HepG2 (cell line): ENCODE results near the gene PPP1R1B. TPM values are rescaled to one million over a fixed set of nuclear protein-coding genes. Genes with fewer than 3 reads are reported as not detected.

ENCODE experiments used
- ARHGAP35 ChIP-seq: sonication (generic); formaldehyde crosslinking; IDR thresholded peaks from 2 replicates; pipeline ENCODE4 v1.9.0; 2022; ENCODE audit warnings: mild to moderate bottlenecking, inconsistent platforms, moderate library complexity, missing genetic modification reagents, borderline replicate concordance
- CAMTA2 ChIP-seq: sonication (generic); formaldehyde crosslinking; IDR thresholded peaks from 2 replicates; pipeline ENCODE4 v1.4.0; 2020; ENCODE audit warnings: mild to moderate bottlenecking, missing genetic modification reagents, borderline replicate concordance
- FOXA3 ChIP-seq: IDR thresholded peaks from 2 replicates; pipeline ENCODE4 v1.6.1; 2016; ENCODE audit warnings: missing genetic modification reagents, missing compliant biosample characterization
- JDP2 ChIP-seq: sonication (generic); formaldehyde crosslinking; IDR thresholded peaks from 2 replicates; pipeline ENCODE4 v1.8.1; 2022; ENCODE audit warnings: missing genetic modification reagents, borderline replicate concordance
- MAZ ChIP-seq, 2 experiments: sonication (generic) in 1 of 2; formaldehyde crosslinking in 1 of 2; IDR thresholded peaks; 2 replicates each; pipeline versions ENCODE4 v1.5.0 to v1.6.1; 2012 to 2020; ENCODE audit warnings: low read depth in 2 of 2, mild to moderate bottlenecking in 2 of 2, borderline replicate concordance in 1 of 2, improper control_type of control experiment in 1 of 2, low read length in 1 of 2, missing genetic modification reagents in 1 of 2, moderate library complexity in 1 of 2
- NFE2L1 ChIP-seq: sonication (generic); formaldehyde crosslinking; IDR thresholded peaks from 2 replicates; pipeline ENCODE4 v1.4.0; 2020; ENCODE audit warnings: missing genetic modification reagents, mild to moderate bottlenecking, borderline replicate concordance
- NFKBIZ ChIP-seq: IDR thresholded peaks from 2 replicates; pipeline ENCODE4 v1.6.1; 2018; ENCODE audit warnings: missing genetic modification reagents, missing compliant biosample characterization
- NR2F6 ChIP-seq, 2 experiments: IDR thresholded peaks; 2 replicates each; pipeline ENCODE4 v1.6.1; 2016; ENCODE audit warnings: antibody characterized with exemption in 1 of 2, mild to moderate bottlenecking in 1 of 2
- POGK ChIP-seq: sonication (generic); formaldehyde crosslinking; conservative IDR thresholded peaks from 2 replicates; pipeline ENCODE4 v1.8.0; 2022; ENCODE audit warnings: mild to moderate bottlenecking, moderate library complexity, missing genetic modification reagents
- SNAPC2 ChIP-seq: sonication (generic); formaldehyde crosslinking; IDR thresholded peaks from 2 replicates; pipeline ENCODE4 v1.8.1; 2022; ENCODE audit warnings: mild to moderate bottlenecking, missing genetic modification reagents
- SRSF1 ChIP-seq: fragments of 200-400 bp; formaldehyde crosslinking; optimal IDR thresholded peaks from 2 replicates; pipeline ENCODE3; 2017; ENCODE audit warnings: mild to moderate bottlenecking, low read depth, low read length, moderate library complexity
- TP53 ChIP-seq: sonication (generic); formaldehyde crosslinking; conservative IDR thresholded peaks from 2 replicates; pipeline ENCODE4 v1.4.0; 2020; ENCODE audit warnings: missing genetic modification reagents
- ZC3H4 ChIP-seq: sonication (generic); formaldehyde crosslinking; IDR thresholded peaks from 2 replicates; pipeline ENCODE4 v1.4.0; 2020; ENCODE audit warnings: missing genetic modification reagents, borderline replicate concordance
- ZIK1 ChIP-seq: sonication (generic); formaldehyde crosslinking; IDR thresholded peaks from 2 replicates; pipeline ENCODE4 v1.5.0; 2020; ENCODE audit warnings: mild to moderate bottlenecking, low read depth, missing genetic modification reagents, borderline replicate concordance
- ZNF160 ChIP-seq: sonication (generic); formaldehyde crosslinking; IDR thresholded peaks from 2 replicates; pipeline ENCODE4 v1.8.0; 2022; ENCODE audit warnings: mild to moderate bottlenecking, inconsistent platforms, missing genetic modification reagents
- ZNF383 ChIP-seq: sonication (generic); formaldehyde crosslinking; IDR thresholded peaks from 2 replicates; pipeline ENCODE4 v1.4.0; 2020; ENCODE audit warnings: missing genetic modification reagents, mild to moderate bottlenecking, borderline replicate concordance
- ZNF451 ChIP-seq: sonication (generic); formaldehyde crosslinking; IDR thresholded peaks from 2 replicates; pipeline ENCODE4 v1.5.0; 2020; ENCODE audit warnings: mild to moderate bottlenecking, missing genetic modification reagents
- ZNF569 ChIP-seq: sonication (generic); formaldehyde crosslinking; IDR thresholded peaks from 2 replicates; pipeline ENCODE4 v1.5.0; 2020; ENCODE audit warnings: mild to moderate bottlenecking, missing genetic modification reagents, moderate library complexity, borderline replicate concordance
- ZNF678 ChIP-seq: sonication (generic); formaldehyde crosslinking; IDR thresholded peaks from 2 replicates; pipeline ENCODE4 v1.4.0; 2020; ENCODE audit warnings: mild to moderate bottlenecking, missing genetic modification reagents
- polyA plus RNA-seq, 8 experiments: library from polyadenylated mRNA; depleted of rRNA in 3 of 8; stranded (reverse) in 7 of 8; unstranded in 1 of 8; fragments of >200 nt; fragmentation: Illumina TruSeq in 4 of 8; extraction: Trizol in 4 of 8; gene quantifications; 2 replicates each; pipeline versions ENCODE4 v1.2.1 to v1.2.3, GENCODE V29; 2011 to 2016; ENCODE audit warnings: low read depth in 4 of 8, missing spikeins in 1 of 8, mixed read lengths in 1 of 8; ENCODE audit not compliant: insufficient read depth in 1 of 8
- total RNA-seq, 5 experiments: library from RNA; depleted of rRNA; stranded (reverse); fragments of >200 nt; fragmentation: Illumina TruSeq; extraction: Trizol; gene quantifications; 2 replicates each; pipeline ENCODE4 v1.2.3, GENCODE V29; 2016; ENCODE audit warnings: low read depth in 1 of 5
- TF ChIP-seq, protein P1 (sequence below): sonication (generic); formaldehyde crosslinking; IDR thresholded peaks from 2 replicates; pipeline ENCODE4 v1.5.1; 2020; ENCODE audit warnings: mild to moderate bottlenecking, missing genetic modification reagents, moderate library complexity
- TF ChIP-seq, protein P2 (sequence below): IDR thresholded peaks from 2 replicates; pipeline ENCODE4 v1.6.1; 2012; ENCODE audit warnings: low read length, improper control_type of control experiment

PPP1R1B gene
- total and polyA plus RNA-seq, 2 of the 13 experiments (the other 11 are each of a cell fraction or from before 2014, with no cell fraction given): 0.08 TPM; not detected in 1

GRCh38 chr17:39663688-39664580 is 37.2 kb downstream of the PPP1R1B start (continued):
- TF ChIP-seq NFKBIZ (CRISPR knock-in tag) (0 out of 2 replicates have a peak, but pooled peaks have one; percentile 18), ZNF678 (CRISPR knock-in tag) (no peak), POGK (peak; percentile 80; the same call in 1 of the 2 replicates), ZNF451 (CRISPR knock-in tag) (no peak), SNAPC2 (CRISPR knock-in tag) (no peak), FOXA3 (CRISPR knock-in tag) (no peak), CAMTA2 (CRISPR knock-in tag) (peak; percentile 30; the same call in 1 of the 2 replicates), ZNF569 (CRISPR knock-in tag) (no peak), ARHGAP35 (no peak), TP53 (CRISPR knock-in tag) (no peak), NR2F6 (IDR thresholded peaks at IDR 0.05) (no peak), NR2F6 (CRISPR knock-in tag; IDR thresholded peaks at IDR 0.05) (0 out of 2 replicates have a peak, but pooled peaks have one; percentile 10), ZC3H4 (CRISPR knock-in tag) (no peak), MAZ (IDR thresholded peaks at IDR 0.05; ENCODE audit: borderline replicate concordance, low read depth, low read length) (no peak), MAZ (CRISPR knock-in tag; IDR thresholded peaks at IDR 0.05; ENCODE audit: low read depth) (0 out of 2 replicates have a peak, but pooled peaks have one; percentile 34), JDP2 (CRISPR knock-in tag) (no peak), ZNF383 (0 out of 2 replicates have a peak, but pooled peaks have one; percentile 66), ZNF160 (0 out of 2 replicates have a peak, but pooled peaks have one; percentile 22), NFE2L1 (CRISPR knock-in tag) (peak; percentile 27; the same call in 1 of the 2 replicates), SRSF1 (no peak), ZIK1 (no peak)
- TF ChIP-seq, protein P1, sequence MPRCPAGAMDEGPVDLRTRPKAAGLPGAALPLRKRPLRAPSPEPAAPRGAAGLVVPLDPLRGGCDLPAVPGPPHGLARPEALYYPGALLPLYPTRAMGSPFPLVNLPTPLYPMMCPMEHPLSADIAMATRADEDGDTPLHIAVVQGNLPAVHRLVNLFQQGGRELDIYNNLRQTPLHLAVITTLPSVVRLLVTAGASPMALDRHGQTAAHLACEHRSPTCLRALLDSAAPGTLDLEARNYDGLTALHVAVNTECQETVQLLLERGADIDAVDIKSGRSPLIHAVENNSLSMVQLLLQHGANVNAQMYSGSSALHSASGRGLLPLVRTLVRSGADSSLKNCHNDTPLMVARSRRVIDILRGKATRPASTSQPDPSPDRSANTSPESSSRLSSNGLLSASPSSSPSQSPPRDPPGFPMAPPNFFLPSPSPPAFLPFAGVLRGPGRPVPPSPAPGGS (CRISPR knock-in tag): 0 out of 2 replicates have a peak, but pooled peaks have one; percentile 76
- TF ChIP-seq, protein P2, sequence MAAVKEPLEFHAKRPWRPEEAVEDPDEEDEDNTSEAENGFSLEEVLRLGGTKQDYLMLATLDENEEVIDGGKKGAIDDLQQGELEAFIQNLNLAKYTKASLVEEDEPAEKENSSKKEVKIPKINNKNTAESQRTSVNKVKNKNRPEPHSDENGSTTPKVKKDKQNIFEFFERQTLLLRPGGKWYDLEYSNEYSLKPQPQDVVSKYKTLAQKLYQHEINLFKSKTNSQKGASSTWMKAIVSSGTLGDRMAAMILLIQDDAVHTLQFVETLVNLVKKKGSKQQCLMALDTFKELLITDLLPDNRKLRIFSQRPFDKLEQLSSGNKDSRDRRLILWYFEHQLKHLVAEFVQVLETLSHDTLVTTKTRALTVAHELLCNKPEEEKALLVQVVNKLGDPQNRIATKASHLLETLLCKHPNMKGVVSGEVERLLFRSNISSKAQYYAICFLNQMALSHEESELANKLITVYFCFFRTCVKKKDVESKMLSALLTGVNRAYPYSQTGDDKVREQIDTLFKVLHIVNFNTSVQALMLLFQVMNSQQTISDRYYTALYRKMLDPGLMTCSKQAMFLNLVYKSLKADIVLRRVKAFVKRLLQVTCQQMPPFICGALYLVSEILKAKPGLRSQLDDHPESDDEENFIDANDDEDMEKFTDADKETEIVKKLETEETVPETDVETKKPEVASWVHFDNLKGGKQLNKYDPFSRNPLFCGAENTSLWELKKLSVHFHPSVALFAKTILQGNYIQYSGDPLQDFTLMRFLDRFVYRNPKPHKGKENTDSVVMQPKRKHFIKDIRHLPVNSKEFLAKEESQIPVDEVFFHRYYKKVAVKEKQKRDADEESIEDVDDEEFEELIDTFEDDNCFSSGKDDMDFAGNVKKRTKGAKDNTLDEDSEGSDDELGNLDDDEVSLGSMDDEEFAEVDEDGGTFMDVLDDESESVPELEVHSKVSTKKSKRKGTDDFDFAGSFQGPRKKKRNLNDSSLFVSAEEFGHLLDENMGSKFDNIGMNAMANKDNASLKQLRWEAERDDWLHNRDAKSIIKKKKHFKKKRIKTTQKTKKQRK: no peak
